Purkinje cell (primary cell): ENCODE results near the gene KRTAP10-2. TPM values are rescaled to one million over a fixed set of nuclear protein-coding genes. Genes with fewer than 3 reads are reported as not detected.

Experiments used
- polyA plus RNA-seq: library from polyadenylated mRNA; unstranded; fragments of >200 nt; fragmentation: Nextera tagmentation; gene quantifications from 2 replicates; pipeline ENCODE4 v1.2.1, GENCODE V29; 2014

KRTAP10-2 gene, protein sequence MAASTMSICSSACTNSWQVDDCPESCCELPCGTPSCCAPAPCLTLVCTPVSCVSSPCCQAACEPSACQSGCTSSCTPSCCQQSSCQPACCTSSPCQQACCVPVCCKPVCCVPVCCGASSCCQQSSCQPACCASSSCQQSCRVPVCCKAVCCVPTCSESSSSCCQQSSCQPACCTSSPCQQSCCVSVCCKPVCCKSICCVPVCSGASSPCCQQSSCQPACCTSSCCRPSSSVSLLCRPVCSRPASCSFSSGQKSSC
- not detected in 2 replicates for polyA plus RNA-seq

DNA sequence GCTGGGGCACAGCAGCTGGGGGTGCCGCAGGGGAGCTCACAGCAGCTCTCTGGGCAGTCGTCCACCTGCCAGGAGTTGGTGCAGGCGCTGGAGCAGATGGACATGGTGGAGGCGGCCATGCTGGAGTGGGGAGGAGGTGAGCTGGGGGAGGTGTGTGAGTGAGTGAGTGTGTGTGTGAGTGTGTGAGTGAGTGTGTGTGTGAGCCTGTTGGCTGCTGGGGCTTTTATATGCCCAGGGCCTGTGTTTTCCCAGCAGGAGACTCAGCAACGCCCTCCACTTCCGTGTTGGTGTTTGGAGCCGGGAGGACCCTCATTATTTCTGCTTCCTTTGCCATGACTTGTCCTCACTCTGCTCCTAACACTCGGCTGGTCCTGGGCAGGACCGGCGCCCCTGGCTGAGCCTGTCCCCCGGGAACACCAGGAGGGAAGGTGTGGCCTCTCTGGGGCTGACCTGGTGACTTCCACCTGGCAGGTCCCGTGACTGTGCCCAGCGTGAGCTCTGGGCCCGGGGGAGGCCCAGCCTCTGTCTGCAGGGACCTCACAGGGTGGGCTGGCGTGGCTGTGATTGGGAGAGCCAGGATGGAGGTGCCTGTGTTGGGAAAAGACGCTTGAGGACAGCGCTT lies at the start of gene KRTAP10-2:
Gene KRTAP10-2, minus strand, starts transcription at position 166 of the 622 bp plus-strand sequence. Its CDS starts 47 bp downstream, at position 119.

DNA sequence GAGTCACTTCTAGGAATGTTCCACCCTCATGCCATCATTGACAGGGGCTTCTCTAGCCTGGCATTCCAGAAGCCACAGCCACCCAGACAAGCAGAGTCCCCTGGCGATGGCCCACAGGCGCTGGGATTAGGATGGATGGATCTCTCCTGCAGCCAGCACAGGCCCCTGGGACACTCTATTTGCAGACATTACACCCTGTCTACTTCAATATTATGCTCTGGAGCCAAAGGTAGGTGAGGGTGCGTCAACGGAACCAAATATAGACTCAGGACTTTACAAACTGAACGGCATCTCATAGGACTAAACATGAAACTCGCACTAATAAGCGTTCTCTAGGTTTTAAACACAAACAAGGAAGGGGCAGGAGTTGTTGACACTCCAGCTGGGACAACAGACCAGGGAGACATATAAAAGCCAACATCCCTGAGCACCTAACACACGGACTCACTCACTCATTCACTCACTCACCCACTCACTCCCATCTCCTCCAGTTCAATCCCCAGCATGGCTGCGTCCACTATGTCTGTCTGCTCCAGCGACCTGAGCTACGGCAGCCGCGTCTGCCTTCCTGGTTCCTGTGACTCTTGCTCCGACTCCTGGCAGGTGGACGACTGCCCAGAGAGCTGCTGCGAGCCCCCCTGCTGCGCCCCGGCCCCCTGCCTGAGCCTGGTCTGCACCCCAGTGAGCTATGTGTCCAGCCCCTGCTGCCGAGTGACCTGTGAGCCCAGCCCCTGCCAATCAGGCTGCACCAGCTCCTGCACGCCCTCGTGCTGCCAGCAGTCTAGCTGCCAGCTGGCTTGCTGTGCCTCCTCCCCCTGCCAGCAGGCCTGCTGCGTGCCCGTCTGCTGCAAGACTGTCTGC lies 49.0 kb upstream of the KRTAP10-2 start, which contains the start of gene KRTAP10-7:
Gene KRTAP10-7, plus strand, starts transcription at position 480 of the 861 bp plus-strand sequence. Its CDS starts 25 bp downstream, at position 505.

DNA sequence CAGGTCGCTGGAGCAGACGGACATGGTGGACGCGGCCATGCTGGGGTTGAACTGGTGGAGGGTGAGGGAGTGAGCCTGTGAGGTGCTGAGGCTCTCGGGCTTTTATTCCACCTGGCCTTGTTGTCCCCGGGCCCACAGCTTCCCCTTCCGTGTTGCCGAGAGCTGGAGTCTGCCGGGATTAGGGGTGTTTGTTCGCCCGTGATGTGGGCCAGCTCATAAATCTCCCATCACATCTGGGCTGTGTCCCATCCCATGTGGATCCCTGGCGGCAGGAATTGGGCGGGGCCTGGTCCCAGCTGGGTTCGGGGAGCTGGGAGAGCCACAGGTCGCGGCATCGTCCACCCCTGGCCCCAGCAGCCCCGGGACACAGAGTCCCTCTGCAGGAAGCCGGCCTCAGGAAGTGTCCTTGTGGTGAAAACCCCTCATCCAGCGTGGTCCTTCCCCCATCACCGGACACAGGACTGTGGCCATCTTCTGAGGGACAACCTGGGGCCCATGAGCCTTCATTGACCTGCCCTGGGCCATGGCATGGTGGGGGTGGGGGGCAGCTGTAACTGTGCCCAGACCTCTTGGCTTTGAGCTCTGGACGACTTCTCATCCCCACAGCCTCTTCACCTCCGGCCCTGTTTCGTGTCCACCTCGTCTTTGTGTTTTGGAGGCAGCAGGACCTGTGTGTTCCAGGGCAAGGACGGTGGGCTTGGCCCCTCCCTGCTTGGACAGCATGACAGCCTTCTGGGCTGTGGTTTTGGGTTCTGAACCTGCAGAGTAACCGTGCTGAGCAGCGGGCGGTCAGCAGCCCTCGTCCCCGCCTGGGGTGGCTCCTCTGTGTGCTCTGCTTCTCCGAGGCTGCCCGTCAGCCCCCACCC lies 41.4 kb upstream of the KRTAP10-2 start, which contains the start of gene KRTAP10-6:
Gene KRTAP10-6, minus strand, starts transcription at position 60 of the 866 bp plus-strand sequence. Its CDS starts 21 bp downstream, at position 39.

DNA sequence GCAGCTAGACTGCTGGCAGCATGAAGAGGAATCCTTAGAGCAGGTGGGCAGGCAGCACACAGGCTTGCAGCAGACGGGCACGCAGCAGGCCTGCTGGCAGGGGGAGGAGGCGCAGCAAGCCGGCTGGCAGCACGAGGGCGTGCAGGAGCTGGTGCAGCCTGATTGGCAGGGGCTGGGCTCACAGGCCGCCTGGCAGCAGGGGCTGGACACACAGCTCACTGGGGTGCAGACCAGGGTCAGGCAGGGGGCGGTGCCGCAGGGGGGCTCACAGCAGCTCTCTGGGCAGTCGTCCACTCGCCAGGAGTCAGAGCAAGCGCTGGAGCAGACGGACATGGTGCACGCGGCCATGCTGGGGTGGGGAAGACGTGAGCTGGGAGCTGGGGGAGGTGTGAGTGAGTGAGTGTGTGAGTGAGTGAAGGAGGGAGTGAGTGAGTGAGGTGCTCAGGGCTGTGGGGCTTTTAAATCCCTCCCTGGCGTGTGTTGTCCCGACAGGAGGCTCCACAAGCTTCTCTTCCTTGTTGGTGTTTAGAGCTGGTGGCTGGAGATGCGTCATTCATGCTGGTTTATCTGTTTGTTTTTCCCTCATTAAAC lies 29.0 kb upstream of the KRTAP10-2 start, which contains the start of gene KRTAP10-5:
Gene KRTAP10-5, minus strand, starts transcription at position 374 of the 591 bp plus-strand sequence. Its CDS starts 26 bp downstream, at position 348.

DNA sequence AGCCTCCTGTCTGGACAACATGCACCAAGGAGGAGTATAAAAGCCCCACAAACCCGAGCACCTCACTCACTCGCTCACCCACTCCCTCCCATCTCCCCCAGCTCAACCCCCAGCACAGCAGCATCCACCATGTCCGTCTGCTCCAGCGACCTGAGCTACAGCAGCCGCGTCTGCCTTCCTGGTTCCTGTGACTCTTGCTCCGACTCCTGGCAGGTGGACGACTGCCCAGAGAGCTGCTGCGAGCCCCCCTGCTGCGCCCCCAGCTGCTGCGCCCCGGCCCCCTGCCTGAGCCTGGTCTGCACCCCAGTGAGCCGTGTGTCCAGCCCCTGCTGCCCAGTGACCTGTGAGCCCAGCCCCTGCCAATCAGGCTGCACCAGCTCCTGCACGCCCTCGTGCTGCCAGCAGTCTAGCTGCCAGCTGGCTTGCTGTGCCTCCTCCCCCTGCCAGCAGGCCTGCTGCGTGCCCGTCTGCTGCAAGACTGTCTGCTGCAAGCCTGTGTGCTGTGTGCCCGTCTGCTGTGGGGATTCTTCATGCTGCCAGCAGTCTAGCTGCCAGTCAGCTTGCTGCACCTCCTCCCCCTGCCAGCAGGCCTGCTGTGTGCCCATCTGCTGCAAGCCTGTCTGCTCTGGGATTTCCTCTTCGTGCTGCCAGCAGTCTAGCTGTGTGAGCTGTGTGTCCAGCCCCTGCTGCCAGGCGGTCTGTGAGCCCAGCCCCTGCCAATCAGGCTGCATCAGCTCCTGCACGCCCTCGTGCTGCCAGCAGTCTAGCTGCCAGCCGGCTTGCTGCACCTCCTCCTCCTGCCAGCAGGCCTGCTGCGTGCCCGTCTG lies 22.5 kb upstream of the KRTAP10-2 start, which contains the start of gene KRTAP10-4:
Gene KRTAP10-4, plus strand, starts transcription at position 100 of the 827 bp plus-strand sequence. Its CDS starts 30 bp downstream, at position 130.

DNA sequence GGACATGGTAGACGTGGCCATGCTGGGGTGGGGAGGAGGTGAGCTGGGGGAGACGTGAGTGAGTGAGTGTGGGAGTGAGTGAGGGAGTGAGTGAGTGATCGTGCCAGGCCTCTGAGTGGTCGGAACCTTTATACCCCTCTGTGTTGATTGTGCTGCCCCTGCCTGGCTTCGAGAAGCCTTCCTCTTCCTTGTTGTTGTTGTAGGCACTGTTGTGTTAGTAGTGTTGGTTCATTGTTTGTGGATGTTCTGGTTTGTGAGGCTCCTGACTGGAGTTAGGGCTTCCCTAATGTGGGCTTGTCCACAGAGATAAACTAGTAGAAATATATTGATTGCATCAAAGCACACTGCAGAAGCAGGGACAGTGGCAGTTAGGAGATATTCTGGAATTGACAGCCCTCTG lies 7.4 kb upstream of the KRTAP10-2 start, which contains the start of gene KRTAP10-3:
Gene KRTAP10-3, minus strand, starts transcription at position 101 of the 400 bp plus-strand sequence. Its CDS starts 80 bp downstream, at position 21.

DNA sequence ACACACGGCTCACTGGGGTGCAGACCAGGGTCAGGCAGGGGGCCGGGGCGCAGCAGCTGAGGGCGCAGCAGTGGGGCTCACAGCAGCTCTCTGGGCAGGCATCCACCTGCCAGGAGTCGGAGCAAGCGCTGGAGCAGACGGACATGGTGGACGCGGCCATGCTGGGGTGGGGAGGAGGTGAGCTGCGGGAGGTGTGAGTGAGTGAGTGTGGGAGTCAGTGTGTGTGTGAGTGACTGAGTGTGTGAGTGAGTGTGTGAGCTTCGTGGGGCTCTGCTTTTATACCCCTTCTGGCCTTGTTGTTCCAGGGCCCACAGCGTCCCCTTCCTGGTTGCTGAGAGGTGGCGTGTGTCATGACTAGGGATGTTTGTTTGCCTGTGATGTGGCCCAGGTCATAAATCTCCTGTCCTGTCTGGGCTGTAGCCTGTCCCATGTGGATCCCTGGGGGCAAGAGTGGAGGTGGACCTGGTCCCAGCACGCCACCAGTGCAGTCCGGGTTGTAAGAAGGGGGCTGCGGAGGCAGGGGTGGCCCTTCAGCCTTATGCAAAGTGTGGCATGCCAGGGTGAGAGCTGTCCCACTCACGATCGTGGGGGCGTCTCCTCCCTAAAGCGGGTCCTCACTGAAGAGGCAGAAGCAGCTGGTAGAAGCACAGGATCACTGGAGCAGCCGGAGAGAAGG lies 11.2 kb downstream of the KRTAP10-2 start, which contains the start of gene KRTAP10-1:
Gene KRTAP10-1, minus strand, starts transcription at position 205 of the 676 bp plus-strand sequence. Its CDS starts 45 bp downstream, at position 160.

Other genes with a start within 250 kb of the KRTAP10-2 start
- gene CFAP410, start 212.1 kb downstream of the KRTAP10-2 start, polyA plus RNA-seq = 0.74 and 5.1 TPM in 2 replicates
- 4.9 and 6.2 TPM in 2 replicates for gene TRPM2, start 197.9 kb downstream of the KRTAP10-2 start, polyA plus RNA-seq
- not detected in 2 replicates for gene LRRC3, start 96.0 kb downstream of the KRTAP10-2 start, polyA plus RNA-seq
- not detected in 2 replicates for gene KRTAP10-1, start 11.3 kb downstream of the KRTAP10-2 start, polyA plus RNA-seq
- not detected in 2 replicates for gene KRTAP10-3, start 7.3 kb upstream of the KRTAP10-2 start, polyA plus RNA-seq
- gene KRTAP10-4, start 22.2 kb upstream of the KRTAP10-2 start, polyA plus RNA-seq = not detected in 2 replicates
- gene KRTAP10-5, start 29.1 kb upstream of the KRTAP10-2 start, polyA plus RNA-seq = not detected in 2 replicates
- not detected in 2 replicates for gene KRTAP10-6, start 41.0 kb upstream of the KRTAP10-2 start, polyA plus RNA-seq
- not detected in 2 replicates for gene KRTAP10-7, start 49.1 kb upstream of the KRTAP10-2 start, polyA plus RNA-seq
- not detected in 2 replicates for gene KRTAP10-8, start 60.6 kb upstream of the KRTAP10-2 start, polyA plus RNA-seq
- gene KRTAP10-9, start 75.6 kb upstream of the KRTAP10-2 start, polyA plus RNA-seq = not detected in 2 replicates
- gene KRTAP10-10, start 85.9 kb upstream of the KRTAP10-2 start, polyA plus RNA-seq = not detected in 2 replicates
- not detected in 2 replicates for gene KRTAP10-11, start 94.9 kb upstream of the KRTAP10-2 start, polyA plus RNA-seq
- gene KRTAP12-4, start 103.2 kb upstream of the KRTAP10-2 start, polyA plus RNA-seq = not detected in 2 replicates
- gene KRTAP12-3, start 106.4 kb upstream of the KRTAP10-2 start, polyA plus RNA-seq = not detected in 2 replicates
- gene KRTAP12-2, start 115.4 kb upstream of the KRTAP10-2 start, polyA plus RNA-seq = not detected in 2 replicates
- gene KRTAP12-1, start 130.7 kb upstream of the KRTAP10-2 start, polyA plus RNA-seq = not detected in 2 replicates
- gene KRTAP10-12, start 145.7 kb upstream of the KRTAP10-2 start, polyA plus RNA-seq = not detected in 2 replicates
- not detected in 2 replicates for gene TSPEAR, start 160.1 kb upstream of the KRTAP10-2 start, polyA plus RNA-seq